Measurements from ENCODE around the gene HEPN1. TPM values are rescaled to one million over a fixed set of nuclear protein-coding genes. Genes with fewer than 3 reads are reported as not detected.

The HEPN1 gene
- total RNA-seq, 1 experiment from 2014 or later, result not detected

DNA sequence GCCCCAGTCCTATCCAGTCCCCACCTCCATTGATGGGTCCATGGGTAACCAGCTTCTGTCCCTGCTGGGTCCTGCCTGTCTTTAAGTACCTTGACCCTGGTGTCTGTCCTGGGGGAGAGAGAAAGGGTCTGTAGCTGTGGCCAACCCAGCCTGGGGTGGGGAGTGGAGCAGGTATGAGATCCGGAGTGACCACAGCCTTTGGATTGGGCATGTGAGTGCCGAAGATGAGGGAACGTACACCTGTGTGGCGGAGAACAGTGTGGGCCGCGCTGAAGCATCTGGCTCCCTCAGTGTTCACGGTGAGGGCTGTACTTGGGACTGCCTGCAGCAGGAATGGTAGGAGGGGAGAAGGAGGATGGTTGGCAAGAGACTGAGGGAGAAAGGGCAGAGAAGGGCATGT, 48.6 kb upstream of the HEPN1 start:
- no peak for TF ChIP-seq EZH2 (IDR thresholded peaks at IDR 0.05; ENCODE audit: low read depth)
- TF ChIP-seq, protein P1, sequence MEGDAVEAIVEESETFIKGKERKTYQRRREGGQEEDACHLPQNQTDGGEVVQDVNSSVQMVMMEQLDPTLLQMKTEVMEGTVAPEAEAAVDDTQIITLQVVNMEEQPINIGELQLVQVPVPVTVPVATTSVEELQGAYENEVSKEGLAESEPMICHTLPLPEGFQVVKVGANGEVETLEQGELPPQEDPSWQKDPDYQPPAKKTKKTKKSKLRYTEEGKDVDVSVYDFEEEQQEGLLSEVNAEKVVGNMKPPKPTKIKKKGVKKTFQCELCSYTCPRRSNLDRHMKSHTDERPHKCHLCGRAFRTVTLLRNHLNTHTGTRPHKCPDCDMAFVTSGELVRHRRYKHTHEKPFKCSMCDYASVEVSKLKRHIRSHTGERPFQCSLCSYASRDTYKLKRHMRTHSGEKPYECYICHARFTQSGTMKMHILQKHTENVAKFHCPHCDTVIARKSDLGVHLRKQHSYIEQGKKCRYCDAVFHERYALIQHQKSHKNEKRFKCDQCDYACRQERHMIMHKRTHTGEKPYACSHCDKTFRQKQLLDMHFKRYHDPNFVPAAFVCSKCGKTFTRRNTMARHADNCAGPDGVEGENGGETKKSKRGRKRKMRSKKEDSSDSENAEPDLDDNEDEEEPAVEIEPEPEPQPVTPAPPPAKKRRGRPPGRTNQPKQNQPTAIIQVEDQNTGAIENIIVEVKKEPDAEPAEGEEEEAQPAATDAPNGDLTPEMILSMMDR (conservative IDR thresholded peaks at IDR 0.05), result no peak
- Histone ChIP-seq H3K36me3 (ENCODE audit: low read depth) (no peaks in the 10 kb centered on the region), H3K27me3 (ENCODE audit: insufficient read depth, low read depth) (peaks cover 96% of the 10 kb centered on the region), H4K20me1 (ENCODE audit: insufficient read depth) (no peaks in the 10 kb centered on the region), H3K9me3 (ENCODE audit: insufficient read depth, low read depth) (no peaks in the 10 kb centered on the region), H3K4me1 (replicated peaks; ENCODE audit: insufficient read depth) (no peaks in the 10 kb centered on the region), H3K27ac (no peak overlapping the region), H3K79me2 (ENCODE audit: low read depth) (no peaks in the 10 kb centered on the region), H3K9me2 (ENCODE audit: insufficient read depth) (no peaks in the 10 kb centered on the region), H3K4me3 (no peak overlapping the region), H2AFZ (no peak overlapping the region), H3F3A (ENCODE audit: insufficient read depth, low read depth) (no peaks in the 10 kb centered on the region), H3K4me2 (no peak overlapping the region)
- BruUV-seq (replicated peaks), result no TSS peak
- intact Hi-C loops (cut with micrococcal nuclease; ENCODE audit: unreplicated experiment), result no loop called here
- ChIA-PET CTCF (interaction anchor here (0.5 kb wide), 1 partner anchor 1595 kb away, joined by 3 read pairs; no protein-coding TSS in a partner anchor), POLR2A (ENCODE audit: unreplicated experiment) (no interaction called here)
- no peak for DNase-seq

DNA sequence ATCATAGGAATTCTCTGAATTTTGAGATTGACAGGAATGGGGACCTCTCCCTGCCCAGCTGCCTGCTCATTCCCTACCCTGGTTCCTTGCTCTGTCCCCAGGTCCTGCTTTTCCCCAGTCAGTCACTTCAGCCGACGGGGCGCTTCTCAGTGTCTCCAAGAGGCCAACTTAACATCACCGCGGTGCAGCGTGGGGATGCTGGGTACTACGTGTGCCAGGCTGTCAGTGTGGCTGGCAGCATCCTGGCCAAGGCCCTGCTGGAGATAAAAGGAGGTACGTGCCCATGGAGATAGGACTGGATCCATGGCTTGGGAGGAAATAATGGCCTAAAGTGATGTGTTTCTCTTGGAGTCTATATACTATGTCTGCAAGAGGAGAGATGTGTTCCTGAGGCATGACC, 46.8 kb upstream of the HEPN1 start:
- Histone ChIP-seq H2AFZ (no peak overlapping the region), H3F3A (ENCODE audit: insufficient read depth, low read depth) (no peaks in the 10 kb centered on the region), H4K20me1 (ENCODE audit: insufficient read depth) (no peaks in the 10 kb centered on the region), H3K4me1 (replicated peaks; ENCODE audit: insufficient read depth) (no peaks in the 10 kb centered on the region), H3K27me3 (ENCODE audit: insufficient read depth, low read depth) (peaks cover 88% of the 10 kb centered on the region), H3K9me3 (ENCODE audit: insufficient read depth, low read depth) (no peaks in the 10 kb centered on the region), H3K27ac (no peak overlapping the region), H3K79me2 (ENCODE audit: low read depth) (no peaks in the 10 kb centered on the region), H3K9me2 (ENCODE audit: insufficient read depth) (no peaks in the 10 kb centered on the region), H3K4me2 (no peak overlapping the region), H3K4me3 (no peak overlapping the region), H3K36me3 (ENCODE audit: low read depth) (no peaks in the 10 kb centered on the region)
- intact Hi-C loops (cut with micrococcal nuclease; ENCODE audit: unreplicated experiment), result no loop called here
- TF ChIP-seq, protein P1 (conservative IDR thresholded peaks at IDR 0.05), result no peak
- DNase-seq, result no peak
- CTCF ChIA-PET, result no interaction called here
- POLR2A ChIA-PET (ENCODE audit: unreplicated experiment), result no interaction called here
- no TSS peak for BruUV-seq (replicated peaks)

DNA sequence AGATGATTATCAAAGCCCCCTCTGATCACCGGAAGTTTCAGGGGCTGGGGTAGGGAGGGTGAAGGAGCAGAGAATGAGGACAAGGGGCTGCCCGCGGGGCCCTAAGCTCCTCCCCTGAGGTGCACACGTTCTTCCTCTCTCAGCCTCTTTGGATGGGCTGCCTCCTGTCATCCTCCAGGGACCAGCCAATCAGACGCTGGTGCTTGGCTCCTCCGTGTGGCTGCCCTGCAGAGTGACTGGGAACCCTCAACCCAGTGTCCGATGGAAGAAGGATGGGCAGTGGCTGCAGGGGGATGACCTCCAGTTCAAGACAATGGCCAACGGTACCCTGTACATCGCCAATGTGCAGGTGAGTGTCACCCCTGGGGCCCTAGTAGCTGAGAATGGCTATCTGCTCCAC, 46.3 kb upstream of the HEPN1 start:
- Histone ChIP-seq H2AFZ (no peak overlapping the region), H3K27me3 (ENCODE audit: insufficient read depth, low read depth) (peaks cover 90% of the 10 kb centered on the region), H3K27ac (no peak overlapping the region), H4K20me1 (ENCODE audit: insufficient read depth) (no peaks in the 10 kb centered on the region), H3F3A (ENCODE audit: insufficient read depth, low read depth) (no peaks in the 10 kb centered on the region), H3K4me2 (no peak overlapping the region), H3K79me2 (ENCODE audit: low read depth) (no peaks in the 10 kb centered on the region), H3K4me1 (replicated peaks; ENCODE audit: insufficient read depth) (no peaks in the 10 kb centered on the region), H3K9me2 (ENCODE audit: insufficient read depth) (no peaks in the 10 kb centered on the region), H3K9me3 (ENCODE audit: insufficient read depth, low read depth) (no peaks in the 10 kb centered on the region), H3K36me3 (ENCODE audit: low read depth) (no peaks in the 10 kb centered on the region), H3K4me3 (no peak overlapping the region)
- no peak for TF ChIP-seq EZH2 (IDR thresholded peaks at IDR 0.05; ENCODE audit: low read depth)
- TF ChIP-seq, protein P1 (conservative IDR thresholded peaks at IDR 0.05), result no peak
- POLR2A ChIA-PET (ENCODE audit: unreplicated experiment), result no interaction called here
- intact Hi-C loops (cut with micrococcal nuclease; ENCODE audit: unreplicated experiment), result no loop called here
- no peak for DNase-seq
- CTCF ChIA-PET, result no interaction called here
- BruUV-seq (replicated peaks), result no TSS peak
